Measurements from ENCODE around the gene DIAPH2. TPM values are rescaled to one million over a fixed set of nuclear protein-coding genes. Genes with fewer than 3 reads are reported as not detected.

DIAPH2 gene
- total and polyA plus RNA-seq, 9 of the 15 experiments (the other 6 are each of a cell fraction or from before 2014, with no cell fraction given): 0.01 to 0.18 (median 0.07) TPM; not detected in 1

DNA sequence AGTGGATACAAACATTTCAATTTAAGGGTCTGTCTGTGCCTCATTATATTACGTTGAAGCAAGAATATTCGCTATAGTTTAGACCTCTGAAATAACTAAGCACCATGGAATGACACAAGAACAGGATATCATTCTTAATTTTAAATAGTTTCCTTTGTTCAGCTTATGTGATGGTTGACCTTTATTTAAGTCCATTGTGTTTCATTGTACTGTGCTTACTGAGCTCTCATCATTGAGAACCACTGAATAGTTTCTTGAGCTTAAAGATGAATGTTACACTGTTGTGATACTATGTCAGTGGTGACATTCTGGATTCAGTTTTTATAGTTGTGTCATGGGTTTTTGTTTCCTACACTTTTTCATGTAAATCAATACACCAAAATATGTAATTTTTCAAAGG is 438.4 kb downstream of the DIAPH2 start (continued):
- TF ChIP-seq, protein P1, sequence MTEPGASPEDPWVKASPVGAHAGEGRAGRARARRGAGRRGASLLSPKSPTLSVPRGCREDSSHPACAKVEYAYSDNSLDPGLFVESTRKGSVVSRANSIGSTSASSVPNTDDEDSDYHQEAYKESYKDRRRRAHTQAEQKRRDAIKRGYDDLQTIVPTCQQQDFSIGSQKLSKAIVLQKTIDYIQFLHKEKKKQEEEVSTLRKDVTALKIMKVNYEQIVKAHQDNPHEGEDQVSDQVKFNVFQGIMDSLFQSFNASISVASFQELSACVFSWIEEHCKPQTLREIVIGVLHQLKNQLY (CRISPR knock-in tag; conservative IDR thresholded peaks at IDR 0.05): no peak

DNA sequence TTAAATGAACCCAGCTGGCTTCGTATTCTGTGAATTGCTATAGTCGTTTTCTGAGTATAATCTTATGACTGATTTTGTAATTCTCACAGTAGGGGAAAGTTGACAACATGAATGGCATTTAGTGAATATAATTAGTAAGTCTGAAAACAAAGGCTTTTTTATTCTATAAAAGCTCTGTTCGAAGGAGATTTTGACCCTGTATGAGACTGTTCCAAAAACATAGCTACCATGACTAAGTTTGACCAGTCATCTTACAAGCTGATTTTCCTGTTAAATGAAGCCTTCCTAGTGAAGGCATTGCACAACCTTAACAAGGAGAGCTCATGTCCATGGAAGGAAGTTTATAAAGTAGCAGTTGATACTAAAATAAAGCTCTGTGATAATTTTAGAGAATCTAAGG is 441.4 kb downstream of the DIAPH2 start:
- FAIRE-seq (no peak), ATAC-seq (no peak), DNase-seq (ENCODE audit: extremely low read depth in 1 of 4, low spot score in 3 of 4) (no peak)
- Histone ChIP-seq H3K9ac (ENCODE audit: insufficient read depth in 1 of 2, low read depth in 2 of 2, low read length in 2 of 2) (no peak overlapping the region), H4K20me1 (replicated peaks; ENCODE audit: control insufficient read depth, insufficient read depth, low read length) (no peaks in the 10 kb centered on the region), H3K27me3 (ENCODE audit: control insufficient read depth in 2 of 2, insufficient read depth in 2 of 2, low read length in 2 of 2) (no peaks in the 10 kb centered on the region), H2AFZ (ENCODE audit: low read depth, low read length) (no peak overlapping the region), H3K9me1 (ENCODE audit: control insufficient read depth, insufficient read depth, low read length) (no peaks in the 10 kb centered on the region), H3K4me3 (no peak overlapping the region), H3K27ac (ENCODE audit: extremely low read depth, low read depth, low read length) (no peak overlapping the region), H3K36me3 (ENCODE audit: control insufficient read depth, insufficient read depth, low read length) (no peaks in the 10 kb centered on the region), H3K4me2 (ENCODE audit: insufficient read depth, low read length) (no peak overlapping the region), H3K4me1 (replicated peaks in 1 of 2; ENCODE audit: control insufficient read depth in 2 of 2, insufficient read depth in 2 of 2, low read length in 2 of 2) (no peaks in the 10 kb centered on the region), H3K79me2 (ENCODE audit: control insufficient read depth, insufficient read depth, low read length) (no peaks in the 10 kb centered on the region), H3K9me3 (replicated peaks; ENCODE audit: control insufficient read depth, insufficient read depth, low read depth, low read length) (no peaks in the 10 kb centered on the region)
- in situ Hi-C loops (cut with MboI) (no loop called here), intact Hi-C loops (cut with micrococcal nuclease) (no loop called here)
- no peak for TF ChIP-seq HNRNPUL1 (IDR thresholded peaks at IDR 0.05; ENCODE audit: low read length)
- ChIA-PET POLR2A (no interaction called here), CTCF (ENCODE audit: low intra/inter-chr PET ratio) (no interaction called here)
- WGBS (ENCODE audit: insufficient coverage, low coverage, missing lambda C conversion rate): 0% methylated on average over 3 of the region's 3 CpGs
- no TSS peak for BruUV-seq (replicated peaks)

DNA sequence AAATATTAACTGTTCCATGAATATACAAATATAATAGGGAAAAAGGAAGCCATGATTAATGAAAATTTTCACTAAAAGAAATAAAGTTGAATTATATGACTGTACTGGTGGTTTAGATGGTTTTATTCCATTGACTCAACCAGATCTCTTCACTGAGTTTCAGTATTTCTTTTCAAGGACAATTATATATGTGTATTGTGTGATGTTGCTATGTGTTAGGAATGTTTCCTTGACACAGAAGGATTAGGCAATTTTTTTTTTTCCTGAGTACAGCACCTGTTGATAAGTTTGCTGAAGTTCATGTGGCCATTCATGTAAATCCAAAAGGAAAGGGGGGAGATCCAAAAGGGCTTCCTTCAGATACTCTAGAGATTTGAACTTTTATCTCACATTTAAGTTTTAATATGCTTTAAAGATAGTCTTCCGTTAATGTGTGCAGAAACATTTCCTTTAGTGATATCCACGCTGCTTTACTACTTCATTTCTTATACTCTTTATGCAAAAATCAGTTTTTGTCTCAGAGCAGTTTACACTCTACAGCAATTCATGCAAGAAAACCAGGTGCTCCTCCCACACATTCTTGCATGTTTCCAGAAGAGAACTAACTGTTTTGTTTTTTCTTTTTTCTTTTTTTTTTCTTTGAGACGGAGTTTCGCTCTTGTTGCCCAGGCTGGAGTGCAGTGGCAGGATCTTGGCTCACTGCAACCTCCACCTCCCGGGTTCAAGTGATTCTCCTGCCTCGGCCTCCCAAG is 448.2 kb downstream of the DIAPH2 start:
- Histone ChIP-seq H3K9me3 (replicated peaks; ENCODE audit: control insufficient read depth, insufficient read depth, low read depth, low read length) (no peaks in the 10 kb centered on the region), H3K9me1 (ENCODE audit: control insufficient read depth, insufficient read depth, low read length) (no peaks in the 10 kb centered on the region), H3K9ac (ENCODE audit: insufficient read depth in 1 of 2, low read depth in 2 of 2, low read length in 2 of 2) (no peak overlapping the region), H3K27me3 (ENCODE audit: control insufficient read depth in 2 of 2, insufficient read depth in 2 of 2, low read length in 2 of 2) (no peaks in the 10 kb centered on the region), H4K20me1 (replicated peaks; ENCODE audit: control insufficient read depth, insufficient read depth, low read length) (no peaks in the 10 kb centered on the region), H3K4me2 (ENCODE audit: insufficient read depth, low read length) (no peak overlapping the region), H3K27ac (ENCODE audit: extremely low read depth, low read depth, low read length) (no peak overlapping the region), H3K4me1 (replicated peaks in 1 of 2; ENCODE audit: control insufficient read depth in 2 of 2, insufficient read depth in 2 of 2, low read length in 2 of 2) (no peaks in the 10 kb centered on the region), H2AFZ (ENCODE audit: low read depth, low read length) (no peak overlapping the region), H3K79me2 (ENCODE audit: control insufficient read depth, insufficient read depth, low read length) (no peaks in the 10 kb centered on the region), H3K36me3 (ENCODE audit: control insufficient read depth, insufficient read depth, low read length) (no peaks in the 10 kb centered on the region), H3K4me3 (no peak overlapping the region)
- FAIRE-seq (no peak), DNase-seq (ENCODE audit: extremely low read depth in 1 of 4, low spot score in 3 of 4) (no peak), ATAC-seq (no peak)
- POLR2A ChIA-PET: no interaction called here
- BruUV-seq (replicated peaks): no TSS peak
- in situ Hi-C loops (cut with MboI) (no loop called here), intact Hi-C loops (cut with micrococcal nuclease) (no loop called here)
- WGBS (ENCODE audit: insufficient coverage, low coverage, missing lambda C conversion rate): 0% methylated on average over 4 of the region's 6 CpGs
- CTCF ChIA-PET (ENCODE audit: low intra/inter-chr PET ratio): no interaction called here
- TF ChIP-seq, protein P2, sequence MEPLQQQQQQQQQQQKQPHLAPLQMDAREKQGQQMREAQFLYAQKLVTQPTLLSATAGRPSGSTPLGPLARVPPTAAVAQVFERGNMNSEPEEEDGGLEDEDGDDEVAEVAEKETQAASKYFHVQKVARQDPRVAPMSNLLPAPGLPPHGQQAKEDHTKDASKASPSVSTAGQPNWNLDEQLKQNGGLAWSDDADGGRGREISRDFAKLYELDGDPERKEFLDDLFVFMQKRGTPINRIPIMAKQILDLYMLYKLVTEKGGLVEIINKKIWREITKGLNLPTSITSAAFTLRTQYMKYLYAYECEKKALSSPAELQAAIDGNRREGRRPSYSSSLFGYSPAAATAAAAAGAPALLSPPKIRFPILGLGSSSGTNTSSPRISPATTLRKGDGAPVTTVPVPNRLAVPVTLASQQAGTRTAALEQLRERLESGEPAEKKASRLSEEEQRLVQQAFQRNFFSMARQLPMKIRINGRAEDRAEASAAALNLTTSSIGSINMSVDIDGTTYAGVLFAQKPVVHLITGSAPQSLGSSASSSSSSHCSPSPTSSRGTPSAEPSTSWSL (CRISPR knock-in tag; IDR thresholded peaks at IDR 0.05; ENCODE audit: borderline replicate concordance): no peak
- no peak for TF ChIP-seq ZNF57 (CRISPR knock-in tag; IDR thresholded peaks at IDR 0.05)
- TF ChIP-seq BMI1 (IDR thresholded peaks at IDR 0.05; ENCODE audit: low read length): no peak
- TF ChIP-seq PTRF (tag; IDR thresholded peaks at IDR 0.05): no peak
- no peak for TF ChIP-seq ZNF830 (CRISPR knock-in tag; IDR thresholded peaks at IDR 0.05)
- no peak for TF ChIP-seq ZSCAN29 (IDR thresholded peaks at IDR 0.05)
- no peak for TF ChIP-seq ZFX (CRISPR knock-in tag; IDR thresholded peaks at IDR 0.05)
- TF ChIP-seq KLF10 (CRISPR knock-in tag; IDR thresholded peaks at IDR 0.05): no peak
- TF ChIP-seq, protein P3, sequence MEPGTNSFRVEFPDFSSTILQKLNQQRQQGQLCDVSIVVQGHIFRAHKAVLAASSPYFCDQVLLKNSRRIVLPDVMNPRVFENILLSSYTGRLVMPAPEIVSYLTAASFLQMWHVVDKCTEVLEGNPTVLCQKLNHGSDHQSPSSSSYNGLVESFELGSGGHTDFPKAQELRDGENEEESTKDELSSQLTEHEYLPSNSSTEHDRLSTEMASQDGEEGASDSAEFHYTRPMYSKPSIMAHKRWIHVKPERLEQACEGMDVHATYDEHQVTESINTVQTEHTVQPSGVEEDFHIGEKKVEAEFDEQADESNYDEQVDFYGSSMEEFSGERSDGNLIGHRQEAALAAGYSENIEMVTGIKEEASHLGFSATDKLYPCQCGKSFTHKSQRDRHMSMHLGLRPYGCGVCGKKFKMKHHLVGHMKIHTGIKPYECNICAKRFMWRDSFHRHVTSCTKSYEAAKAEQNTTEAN (CRISPR knock-in tag; IDR thresholded peaks at IDR 0.05): no peak
